CD14-positive monocyte (primary cell): Measurements from ENCODE around the gene ALOX12B. TPM values are rescaled to one million over a fixed set of nuclear protein-coding genes. Genes with fewer than 3 reads are reported as not detected.

ENCODE experiments used
- DNase-seq, 3 donors: peaks; one replicate each; pipeline ENCODE4 v3.0.0-alpha.2; 2011 to 2022
- H2AFZ ChIP-seq: 2 replicates; pipeline ENCODE4 v1.6.0; 2012; ENCODE audit warnings: mild to moderate bottlenecking, low read depth, low read length, inconsistent platforms; ENCODE audit not compliant: insufficient read depth, poor library complexity, severe bottlenecking
- H3K27ac ChIP-seq, 2 donors: 1 replicate in 1 of 2; 2 replicates in 1 of 2; pipeline ENCODE4 v1.5.1; 2012 to 2013; ENCODE audit warnings: low read length in 2 of 2, control low read depth in 1 of 2, inconsistent platforms in 1 of 2, low read depth in 1 of 2, mild to moderate bottlenecking in 1 of 2
- H3K27me3 ChIP-seq, 2 donors: one replicate each; pipeline versions ENCODE4 v1.6.0 to v1.6.1; 2011 to 2013; ENCODE audit warnings: low read length in 2 of 2; ENCODE audit not compliant: control insufficient read depth in 2 of 2, insufficient read depth in 2 of 2
- H3K36me3 ChIP-seq, 2 donors: replicated peaks in 1 of 2; 1 replicate in 1 of 2; 2 replicates in 1 of 2; pipeline versions ENCODE4 v1.5.1 to v1.6.1; 2012 to 2013; ENCODE audit warnings: low read length in 2 of 2, control low read depth in 1 of 2, inconsistent platforms in 1 of 2, mild to moderate bottlenecking in 1 of 2; ENCODE audit not compliant: insufficient read depth in 2 of 2, control insufficient read depth in 1 of 2
- H3K4me1 ChIP-seq, 2 donors: 1 replicate in 1 of 2; 2 replicates in 1 of 2; pipeline versions ENCODE4 v1.5.1 to v1.6.1; 2012 to 2013; ENCODE audit warnings: low read length in 2 of 2, control low read depth in 1 of 2, inconsistent platforms in 1 of 2, mild to moderate bottlenecking in 1 of 2, moderate library complexity in 1 of 2; ENCODE audit not compliant: insufficient read depth in 2 of 2, control insufficient read depth in 1 of 2
- H3K4me2 ChIP-seq: replicated peaks from 2 replicates; pipeline ENCODE3; 2012; ENCODE audit warnings: low read length, moderate library complexity, mild to moderate bottlenecking; ENCODE audit not compliant: poor library complexity, severe bottlenecking; ENCODE audit errors: extremely low read depth
- H3K4me3 ChIP-seq, 3 experiments: fragments of 200-600 bp in 1 of 3; sonication (generic) in 1 of 3; replicated peaks in 1 of 3; 1 replicate in 2 of 3; 2 replicates in 1 of 3; pipeline ENCODE4 v1.5.1; 2011 to 2013; ENCODE audit warnings: low read length in 3 of 3, mild to moderate bottlenecking in 3 of 3, control low read depth in 2 of 3, low read depth in 2 of 3, inconsistent platforms in 1 of 3, moderate library complexity in 1 of 3
- H3K79me2 ChIP-seq: 2 replicates; pipeline ENCODE4 v1.6.0; 2012; ENCODE audit warnings: mild to moderate bottlenecking, control low read depth, inconsistent platforms, low read length, moderate library complexity; ENCODE audit not compliant: insufficient read depth
- H3K9ac ChIP-seq: 2 replicates; pipeline ENCODE4 v1.6.0; 2017; ENCODE audit warnings: low read length, mild to moderate bottlenecking; ENCODE audit not compliant: insufficient read depth, poor library complexity, severe bottlenecking
- H3K9me3 ChIP-seq, 2 donors: replicated peaks in 1 of 2; 1 replicate in 1 of 2; 2 replicates in 1 of 2; pipeline versions ENCODE4 v1.5.1 to v1.6.1; 2012 to 2013; ENCODE audit warnings: low read length in 2 of 2, control low read depth in 1 of 2; ENCODE audit not compliant: control insufficient read depth in 1 of 2, insufficient read depth in 1 of 2
- H4K20me1 ChIP-seq: 2 replicates; pipeline ENCODE4 v1.6.0; 2012; ENCODE audit warnings: mild to moderate bottlenecking, low read length, control low read depth, moderate library complexity; ENCODE audit not compliant: insufficient read depth
- H3K27ac Mint-ChIP-seq, 7 donors: one replicate each; pipeline ENCODE4 v1.8.0; 2020; ENCODE audit warnings: mild to moderate bottlenecking in 7 of 7, mixed read lengths in 7 of 7, moderate library complexity in 6 of 7, inconsistent platforms in 2 of 7
- H3K27me3 Mint-ChIP-seq, 3 donors: one replicate each; pipeline ENCODE4 v1.8.0; 2021 to 2022; ENCODE audit warnings: low read depth in 3 of 3, mild to moderate bottlenecking in 3 of 3, mixed read lengths in 3 of 3, moderate library complexity in 3 of 3, inconsistent platforms in 1 of 3
- H3K36me3 Mint-ChIP-seq, 2 donors: one replicate each; pipeline ENCODE4 v1.8.0; 2020; ENCODE audit warnings: mixed read lengths in 2 of 2, inconsistent platforms in 1 of 2, mild to moderate bottlenecking in 1 of 2
- H3K4me1 Mint-ChIP-seq: one replicate; pipeline ENCODE4 v1.8.0; 2020; ENCODE audit warnings: mild to moderate bottlenecking, mixed read lengths
- H3K4me3 Mint-ChIP-seq, 2 donors: one replicate each; pipeline ENCODE4 v1.8.0; 2020; ENCODE audit warnings: mild to moderate bottlenecking in 2 of 2, mixed read lengths in 2 of 2, moderate library complexity in 1 of 2
- H3K9me3 Mint-ChIP-seq, 7 donors: one replicate each; pipeline ENCODE4 v1.8.0; 2020 to 2022; ENCODE audit warnings: mixed read lengths in 7 of 7, mild to moderate bottlenecking in 6 of 7, moderate library complexity in 6 of 7, inconsistent platforms in 2 of 7
- CTCF ChIP-seq: fragments of 200-600 bp; IDR thresholded peaks from one replicate; pipeline ENCODE4 v1.8.0; 2022; ENCODE audit warnings: antibody characterized with exemption, mild to moderate bottlenecking
- WGBS: methylation state at CpG from one replicate; pipeline ENCODE4 v1.1.5; 2013; ENCODE audit warnings: missing lambda C conversion rate; ENCODE audit not compliant: insufficient coverage; 5-methylcytosine and 5-hydroxymethylcytosine counted together
- intact Hi-C, 2 donors: fragments of 100-400 bp; cut with micrococcal nuclease; formaldehyde crosslinking; loops; one replicate each; pipeline versions ENCODE4 v1.15.0 to v1.15.1; 2023
- polyA plus RNA-seq, 3 donors: library from polyadenylated mRNA; depleted of rRNA in 1 of 3; unstranded in 2 of 3; stranded (reverse) in 1 of 3; fragments of 300-500 nt in 2 of 3; fragments of >200 nt in 1 of 3; fragmentation: Illumina TruSeq in 2 of 3; gene quantifications; 1 replicate in 2 of 3; 2 replicates in 1 of 3; pipeline ENCODE4 v1.2.3, GENCODE V29; 2012 to 2021

ALOX12B gene
- polyA plus RNA-seq, 3 donors = not detected

GRCh38 chr17:8110456-8110804 is 22.9 kb upstream of the ALOX12B start:
- WGBS = 45% methylated on average over 6 of the region's 10 CpGs
- peak overlapping the region; percentile 56 for H2AFZ ChIP-seq

GRCh38 chr17:8109661-8110455 is 22.3 kb upstream of the ALOX12B start:
- no peak overlapping the region for H3K9ac ChIP-seq
- Mint-ChIP-seq H3K27ac (no peak overlapping the region), H3K27me3 (peaks cover 31 to 62% (median 37%) of the 10 kb centered on the region in 3 donors), H3K36me3 (no peaks in the 10 kb centered on the region), H3K9me3 (peaks cover 0 to 3% (median 1%) of the 10 kb centered on the region in 7 donors), H3K4me1 (peaks cover 9% of the 10 kb centered on the region), H3K4me3 (peak overlapping the region in 1 of 2 donors; percentile 79)
- WGBS = 12% methylated on average over 50 of the region's 63 CpGs
- H3K27ac ChIP-seq = no peak overlapping the region
- no peaks in the 10 kb centered on the region for H3K36me3 ChIP-seq
- H3K79me2 ChIP-seq = no peaks in the 10 kb centered on the region
- H3K4me3 ChIP-seq = peak overlapping the region in 1 of 3 experiments; percentile 59
- peak in 2 of 3 donors; percentile 55 to 57 for DNase-seq
- intact Hi-C loops = loop anchor here (2.0 to 5.0 kb wide), 2 partner anchors 48 to 49 kb away; no protein-coding TSS in a partner anchor
- no peaks in the 10 kb centered on the region for H3K9me3 ChIP-seq
- H3K4me1 ChIP-seq = peaks cover 9 to 11% of the 10 kb centered on the region in 2 donors
- H3K4me2 ChIP-seq = peak overlapping the region; percentile 67
- peaks cover 3 to 36% of the 10 kb centered on the region in 2 donors for H3K27me3 ChIP-seq
- H2AFZ ChIP-seq = peak overlapping the region; percentile 56
- no peaks in the 10 kb centered on the region for H4K20me1 ChIP-seq
- peak; percentile 99 for TF ChIP-seq CTCF

More at GRCh38 chr17:8110456-8110804, 22.9 kb upstream of the ALOX12B start:
- peak overlapping the region in 1 of 3 experiments; percentile 59 for H3K4me3 ChIP-seq
- DNase-seq = no peak
- H3K9me3 ChIP-seq = no peaks in the 10 kb centered on the region
- peak overlapping the region; percentile 67 for H3K4me2 ChIP-seq
- H3K27ac ChIP-seq = no peak overlapping the region
- Mint-ChIP-seq H3K27ac (no peak overlapping the region), H3K27me3 (peaks cover 36 to 66% (median 43%) of the 10 kb centered on the region in 3 donors), H3K9me3 (peaks cover 0 to 3% (median 1%) of the 10 kb centered on the region in 7 donors), H3K4me3 (peak overlapping the region in 1 of 2 donors; percentile 54), H3K36me3 (no peaks in the 10 kb centered on the region), H3K4me1 (peaks cover 9% of the 10 kb centered on the region)
- no peaks in the 10 kb centered on the region for H3K79me2 ChIP-seq
- peaks cover 9 to 11% of the 10 kb centered on the region in 2 donors for H3K4me1 ChIP-seq
- H3K27me3 ChIP-seq = peaks cover 5 to 41% of the 10 kb centered on the region in 2 donors
- no peak overlapping the region for H3K9ac ChIP-seq
- H4K20me1 ChIP-seq = no peaks in the 10 kb centered on the region
- TF ChIP-seq CTCF = peak; percentile 57
- no peaks in the 10 kb centered on the region for H3K36me3 ChIP-seq
- intact Hi-C loops = loop anchor here (2.0 to 5.0 kb wide), 2 partner anchors 48 to 50 kb away; no protein-coding TSS in a partner anchor
